HepG2 (cell line): Measurements from ENCODE around the gene MEGF11. TPM values are rescaled to one million over a fixed set of nuclear protein-coding genes. Genes with fewer than 3 reads are reported as not detected.

Experiments used
- ATAC-seq: fragments of 200-7000 bp; cut with Tn5 transposase; 3 replicates; pipeline ENCODE4 v1.9.1; 2020; ENCODE audit warnings: mild to moderate bottlenecking, moderate library complexity
- BruUV-seq: library from RNA; stranded (reverse); fragments of 400-500 nt; replicated peaks from 2 replicates; lab custom pipeline; 2021; lab: Mats Ljungman, UMichigan
- CTCF ChIA-PET: fragments of 300-600 bp; formaldehyde crosslinking; extraction: SDS; loops from one replicate; lab custom pipeline; 2021; ENCODE audit warnings: low total read pairs, inconsistent platforms, low intra/inter-chr PET ratio; lab: Yijun Ruan, JAX
- POLR2A ChIA-PET: fragments of 350-600 bp; sonication (Branson Sonifier 250); formaldehyde crosslinking; loops from one replicate; lab custom pipeline; 2020; ENCODE audit warnings: antibody characterized with exemption, inconsistent platforms; lab: Yijun Ruan, JAX
- DNase-seq: peaks from one replicate; pipeline ENCODE4 v3.0.0-alpha.2; 2015; ENCODE audit warnings: low spot score
- FAIRE-seq: peaks from 3 replicates; lab custom pipeline; 2011; peaks lifted over from hg19 to GRCh38; lab: Jason Lieb, UNC
- H2AFZ ChIP-seq: one replicate; pipeline ENCODE4 v1.6.1; 2011; ENCODE audit warnings: low read length, inconsistent platforms
- H3K27ac ChIP-seq: fragments of 300-600 bp; 3 replicates; pipeline ENCODE4 v1.8.0; 2011; ENCODE audit warnings: mixed run types, mild to moderate bottlenecking, mixed read lengths, low read length, inconsistent platforms; ENCODE audit not compliant: insufficient read depth; ENCODE audit errors: extremely low read length
- H3K27me3 ChIP-seq, 2 experiments: fragments of 200-600 bp in 1 of 2; 2 replicates in 1 of 2; 3 replicates in 1 of 2; pipeline versions ENCODE4 v1.6.0 to v1.8.0; 2011; ENCODE audit warnings: low read length in 2 of 2, mild to moderate bottlenecking in 2 of 2, moderate library complexity in 2 of 2, inconsistent platforms in 1 of 2; ENCODE audit not compliant: insufficient read depth in 2 of 2, control insufficient read depth in 1 of 2
- H3K36me3 ChIP-seq, 2 experiments: fragments of 200-600 bp in 1 of 2; replicated peaks in 1 of 2; 2 replicates in 1 of 2; 3 replicates in 1 of 2; pipeline versions ENCODE4 v1.5.1 to v1.8.0; 2011; ENCODE audit warnings: low read length in 2 of 2, inconsistent platforms in 1 of 2; ENCODE audit not compliant: insufficient read depth in 2 of 2, control insufficient read depth in 1 of 2
- H3K4me1 ChIP-seq: 2 replicates; pipeline ENCODE4 v1.5.1; 2012; ENCODE audit warnings: low read length, inconsistent platforms; ENCODE audit not compliant: insufficient read depth
- H3K4me2 ChIP-seq: 2 replicates; pipeline ENCODE4 v1.6.0; 2011; ENCODE audit warnings: low read depth, low read length, inconsistent platforms
- H3K4me3 ChIP-seq, 3 experiments: fragments of 200-600 bp in 1 of 3; sonication (generic), shearing (Covaris generic) in 1 of 3; replicated peaks in 1 of 3; 2 replicates each; pipeline ENCODE4 v1.5.1; 2011 to 2016; ENCODE audit warnings: low read length in 3 of 3, inconsistent platforms in 2 of 3, low read depth in 2 of 3, mild to moderate bottlenecking in 2 of 3, control low read depth in 1 of 3, mixed read lengths in 1 of 3; ENCODE audit not compliant: insufficient read depth in 1 of 3
- H3K79me2 ChIP-seq: one replicate; pipeline ENCODE4 v1.6.1; 2011; ENCODE audit warnings: low read length, inconsistent platforms; ENCODE audit not compliant: insufficient read depth
- H3K9ac ChIP-seq: 2 replicates; pipeline ENCODE4 v1.6.0; 2011; ENCODE audit warnings: mild to moderate bottlenecking, low read depth, low read length, inconsistent platforms; ENCODE audit not compliant: insufficient read depth
- H3K9me3 ChIP-seq: 2 replicates; pipeline ENCODE4 v1.5.1; 2012; ENCODE audit warnings: mild to moderate bottlenecking, low read length
- H4K20me1 ChIP-seq: 2 replicates; pipeline ENCODE4 v1.6.0; 2011; ENCODE audit warnings: inconsistent platforms, mild to moderate bottlenecking, low read length, moderate library complexity; ENCODE audit not compliant: insufficient read depth
- CCDC6 ChIP-seq: sonication (generic); formaldehyde crosslinking; IDR thresholded peaks from 2 replicates; pipeline ENCODE4 v1.8.1; 2022; ENCODE audit warnings: mild to moderate bottlenecking, missing genetic modification reagents, moderate library complexity
- MAFF ChIP-seq: IDR thresholded peaks from 2 replicates; pipeline ENCODE4 v1.6.1; 2011; ENCODE audit warnings: low read depth, low read length, improper control_type of control experiment
- MTA1 ChIP-seq: sonication (generic); formaldehyde crosslinking; IDR thresholded peaks from 2 replicates; pipeline ENCODE4 v1.4.0; 2020; ENCODE audit warnings: missing genetic modification reagents, mild to moderate bottlenecking, borderline replicate concordance
- ZNF207 ChIP-seq: fragments of 450-650 bp; IDR thresholded peaks from 2 replicates; pipeline ENCODE4 v1.6.1; 2016; ENCODE audit warnings: antibody characterized with exemption, borderline replicate concordance
- ZNF790 ChIP-seq: sonication (generic); formaldehyde crosslinking; IDR thresholded peaks from 2 replicates; pipeline ENCODE4 v1.8.0; 2022; ENCODE audit warnings: missing genetic modification reagents, mild to moderate bottlenecking, borderline replicate concordance
- whole genome bisulfite sequencing: methylation state at CpG from one replicate; pipeline ENCODE4 v1.1.6; 2017; ENCODE audit warnings: low lambda C conversion rate; 5-methylcytosine and 5-hydroxymethylcytosine counted together
- in situ Hi-C: cut with HindIII; loops from 2 replicates; pipeline ENCODE4 v1.10.0; 2017; ENCODE audit warnings: low pct_unique_long_range_greater_than_20kb; ENCODE audit not compliant: extremely low pct_ligation_motif_present
- intact Hi-C: fragments of 100-400 bp; cut with micrococcal nuclease; formaldehyde crosslinking; loops from one replicate; pipeline ENCODE4 v1.10.0; 2022; ENCODE audit not compliant: unreplicated experiment
- polyA plus RNA-seq, 8 experiments: library from polyadenylated mRNA; depleted of rRNA in 3 of 8; stranded (reverse) in 7 of 8; unstranded in 1 of 8; fragments of >200 nt; fragmentation: Illumina TruSeq in 4 of 8; extraction: Trizol in 4 of 8; gene quantifications; 2 replicates each; pipeline versions ENCODE4 v1.2.1 to v1.2.3, GENCODE V29; 2011 to 2016; ENCODE audit warnings: low read depth in 4 of 8, missing spikeins in 1 of 8, mixed read lengths in 1 of 8; ENCODE audit not compliant: insufficient read depth in 1 of 8
- total RNA-seq, 5 experiments: library from RNA; depleted of rRNA; stranded (reverse); fragments of >200 nt; fragmentation: Illumina TruSeq; extraction: Trizol; gene quantifications; 2 replicates each; pipeline ENCODE4 v1.2.3, GENCODE V29; 2016; ENCODE audit warnings: low read depth in 1 of 5
- TF ChIP-seq, protein P1 (sequence below): fragments of 450-650 bp; IDR thresholded peaks from 2 replicates; pipeline ENCODE4 v1.6.1; 2016

Gene MEGF11
- total and polyA plus RNA-seq, 2 of the 13 experiments (the other 11 are each of a cell fraction or from before 2014, with no cell fraction given): not detected

DNA sequence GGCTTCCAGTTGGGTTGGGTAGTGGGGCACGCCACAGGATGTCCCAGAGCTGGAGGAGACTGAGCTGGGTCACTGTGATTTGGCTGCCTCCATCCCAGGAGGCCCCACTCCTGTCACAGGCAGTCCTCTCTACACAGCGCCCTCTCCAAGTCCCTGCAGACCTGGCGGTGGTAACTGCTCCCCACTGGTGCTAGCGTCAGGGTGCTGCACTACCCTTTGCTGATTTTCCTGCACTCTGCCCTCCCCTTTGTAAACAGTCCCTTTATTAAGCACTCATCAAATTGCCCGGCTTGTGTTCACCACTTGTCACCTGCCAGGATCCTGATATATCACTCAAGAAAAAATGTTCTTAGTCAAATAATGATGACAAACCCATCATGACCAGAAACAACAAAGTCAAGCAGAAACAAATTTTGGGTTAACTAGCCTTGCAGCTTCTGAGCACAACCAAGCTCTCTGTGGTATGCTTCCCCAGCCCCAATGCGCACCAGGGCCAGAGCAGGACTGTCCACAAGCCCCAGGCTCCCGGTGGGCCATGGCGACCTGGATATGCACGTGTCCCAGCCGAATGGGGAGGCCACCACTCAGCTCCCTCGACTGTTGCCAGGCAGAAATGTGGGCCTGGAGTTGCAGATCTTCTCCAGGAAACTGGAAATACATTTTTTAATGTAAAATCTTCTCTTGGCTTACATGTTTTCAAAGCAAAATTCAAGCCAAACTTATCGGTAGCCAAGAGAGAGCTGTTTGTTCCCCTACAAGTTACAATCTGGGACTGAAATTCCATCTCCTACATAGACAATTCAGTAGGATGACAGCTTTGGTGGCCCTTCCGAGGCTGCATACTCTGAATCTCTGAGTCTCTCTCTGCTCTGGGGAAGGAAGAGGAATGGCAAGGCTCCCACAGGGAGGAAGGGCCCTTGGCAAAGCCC is 24.5 kb downstream of the MEGF11 start:
- no peaks in the 10 kb centered on the region for H3K4me1 ChIP-seq
- no peaks in the 10 kb centered on the region for H3K9me3 ChIP-seq
- H3K36me3 ChIP-seq: no peaks in the 10 kb centered on the region
- POLR2A ChIA-PET: no interaction called here
- no peak overlapping the region for H3K4me3 ChIP-seq
- H3K9ac ChIP-seq: no peak overlapping the region
- DNase-seq (no peak), ATAC-seq (no peak), FAIRE-seq (no peak)
- no peaks in the 10 kb centered on the region for H3K79me2 ChIP-seq
- H2AFZ ChIP-seq: no peak overlapping the region
- H3K27ac ChIP-seq: no peak overlapping the region
- TF ChIP-seq ZNF790: peak; percentile 99
- no peak for TF ChIP-seq MTA1 (CRISPR knock-in tag)
- TF ChIP-seq ZNF207: no peak
- no peak for TF ChIP-seq MAFF
- intact Hi-C loops: no loop called here
- no TSS peak for BruUV-seq
- no peaks in the 10 kb centered on the region for H4K20me1 ChIP-seq
- peaks cover 3 to 37% of the 10 kb centered on the region in 2 experiments for H3K27me3 ChIP-seq
- CTCF ChIA-PET: no interaction called here
- in situ Hi-C loops: no loop called here
- whole genome bisulfite sequencing: 24% methylated on average over 10 of the region's 13 CpGs
- H3K4me2 ChIP-seq: no peak overlapping the region

DNA sequence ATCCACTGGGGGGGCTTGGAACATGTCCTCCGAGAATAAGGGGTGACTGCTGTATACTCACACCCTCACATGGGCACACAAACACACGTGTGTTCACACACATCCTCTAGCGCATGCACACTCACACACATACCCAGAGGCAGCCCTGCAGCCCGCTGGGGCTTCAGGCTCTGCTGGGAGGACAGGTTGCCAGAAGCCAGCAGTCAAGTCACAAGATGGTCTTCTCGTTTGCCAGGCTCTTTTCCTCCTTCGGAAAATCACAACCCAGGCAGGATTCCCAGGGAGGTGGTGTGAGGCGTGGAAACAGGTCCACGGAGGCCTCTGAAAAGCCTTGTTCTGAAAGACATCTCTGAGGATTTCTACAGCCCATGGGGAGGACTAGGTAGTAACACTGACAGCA is 26.8 kb downstream of the MEGF11 start:
- no peak for ATAC-seq
- no peaks in the 10 kb centered on the region for H3K9me3 ChIP-seq
- no peak for FAIRE-seq
- H3K4me2 ChIP-seq: no peak overlapping the region
- 22% methylated on average over 8 of the region's 8 CpGs for WGBS
- intact Hi-C loops: no loop called here
- no TSS peak for BruUV-seq
- peaks cover 4 to 36% of the 10 kb centered on the region in 2 experiments; a peak in 4 of 5 replicates for H3K27me3 ChIP-seq
- no peak overlapping the region for H2AFZ ChIP-seq
- no peak for TF ChIP-seq CCDC6 (CRISPR knock-in tag)
- TF ChIP-seq, protein P1, sequence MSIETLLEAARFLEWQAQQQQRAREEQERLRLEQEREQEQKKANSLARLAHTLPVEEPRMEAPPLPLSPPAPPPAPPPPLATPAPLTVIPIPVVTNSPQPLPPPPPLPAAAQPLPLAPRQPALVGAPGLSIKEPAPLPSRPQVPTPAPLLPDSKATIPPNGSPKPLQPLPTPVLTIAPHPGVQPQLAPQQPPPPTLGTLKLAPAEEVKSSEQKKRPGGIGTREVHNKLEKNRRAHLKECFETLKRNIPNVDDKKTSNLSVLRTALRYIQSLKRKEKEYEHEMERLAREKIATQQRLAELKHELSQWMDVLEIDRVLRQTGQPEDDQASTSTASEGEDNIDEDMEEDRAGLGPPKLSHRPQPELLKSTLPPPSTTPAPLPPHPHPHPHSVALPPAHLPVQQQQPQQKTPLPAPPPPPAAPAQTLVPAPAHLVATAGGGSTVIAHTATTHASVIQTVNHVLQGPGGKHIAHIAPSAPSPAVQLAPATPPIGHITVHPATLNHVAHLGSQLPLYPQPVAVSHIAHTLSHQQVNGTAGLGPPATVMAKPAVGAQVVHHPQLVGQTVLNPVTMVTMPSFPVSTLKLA: 0 out of 2 replicates have a peak, but pooled peaks have one; percentile 6
- in situ Hi-C loops: no loop called here
- H3K36me3 ChIP-seq: no peaks in the 10 kb centered on the region
- no peak for DNase-seq
- no peak overlapping the region for H3K9ac ChIP-seq
- no peaks in the 10 kb centered on the region for H4K20me1 ChIP-seq
- no peak overlapping the region for H3K27ac ChIP-seq
- no peaks in the 10 kb centered on the region for H3K79me2 ChIP-seq
- ChIA-PET CTCF (no interaction called here), POLR2A (no interaction called here)
- H3K4me1 ChIP-seq: no peaks in the 10 kb centered on the region
- H3K4me3 ChIP-seq: no peak overlapping the region
